ENCODE measurements around the gene BBS5. TPM values are rescaled to one million over a fixed set of nuclear protein-coding genes. Genes with fewer than 3 reads are reported as not detected.

Gene BBS5
- total and polyA plus RNA-seq, 7 donors, result 3.7 to 12.3 (median 9.0) TPM

DNA sequence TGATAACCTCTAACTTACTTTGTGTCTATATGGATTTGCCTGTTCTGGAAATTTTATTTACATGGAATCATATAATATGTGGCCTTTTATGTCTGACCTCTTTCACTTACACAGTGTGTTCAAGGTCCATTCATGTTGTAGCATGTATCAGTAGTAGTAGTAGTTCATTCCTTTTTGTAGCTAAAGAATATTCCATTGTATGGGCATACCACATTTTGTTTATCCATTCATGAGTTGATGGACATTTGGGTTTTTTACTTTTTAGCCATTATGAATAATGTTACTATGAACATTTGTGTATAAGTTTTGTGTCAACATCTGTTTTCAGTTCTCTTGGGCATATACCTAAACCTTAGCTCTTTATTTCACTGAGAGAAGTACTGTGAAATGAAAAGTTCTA lies 11.5 kb downstream of the BBS5 start:
- DNase-seq (no peak), ATAC-seq (no peak)
- no peaks in the 10 kb centered on the region for H3K27me3 ChIP-seq (ENCODE audit: insufficient read depth in 3 of 3, low read length in 2 of 3)
- TF ChIP-seq, protein P1, sequence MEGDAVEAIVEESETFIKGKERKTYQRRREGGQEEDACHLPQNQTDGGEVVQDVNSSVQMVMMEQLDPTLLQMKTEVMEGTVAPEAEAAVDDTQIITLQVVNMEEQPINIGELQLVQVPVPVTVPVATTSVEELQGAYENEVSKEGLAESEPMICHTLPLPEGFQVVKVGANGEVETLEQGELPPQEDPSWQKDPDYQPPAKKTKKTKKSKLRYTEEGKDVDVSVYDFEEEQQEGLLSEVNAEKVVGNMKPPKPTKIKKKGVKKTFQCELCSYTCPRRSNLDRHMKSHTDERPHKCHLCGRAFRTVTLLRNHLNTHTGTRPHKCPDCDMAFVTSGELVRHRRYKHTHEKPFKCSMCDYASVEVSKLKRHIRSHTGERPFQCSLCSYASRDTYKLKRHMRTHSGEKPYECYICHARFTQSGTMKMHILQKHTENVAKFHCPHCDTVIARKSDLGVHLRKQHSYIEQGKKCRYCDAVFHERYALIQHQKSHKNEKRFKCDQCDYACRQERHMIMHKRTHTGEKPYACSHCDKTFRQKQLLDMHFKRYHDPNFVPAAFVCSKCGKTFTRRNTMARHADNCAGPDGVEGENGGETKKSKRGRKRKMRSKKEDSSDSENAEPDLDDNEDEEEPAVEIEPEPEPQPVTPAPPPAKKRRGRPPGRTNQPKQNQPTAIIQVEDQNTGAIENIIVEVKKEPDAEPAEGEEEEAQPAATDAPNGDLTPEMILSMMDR (IDR thresholded peaks at IDR 0.05), result no peak
- peaks cover 10% of the 10 kb centered on the region for H3K4me1 ChIP-seq
- peaks cover 0 to 25% of the 10 kb centered on the region in 2 donors for H3K36me3 ChIP-seq (ENCODE audit: insufficient read depth in 1 of 2, low read depth in 1 of 2)
- no peak overlapping the region for H3K4me3 ChIP-seq
- intact Hi-C loops (cut with DNase I), result no loop called here
- H3K27ac ChIP-seq, result no peak overlapping the region
- no peaks in the 10 kb centered on the region for H3K9me3 ChIP-seq

DNA sequence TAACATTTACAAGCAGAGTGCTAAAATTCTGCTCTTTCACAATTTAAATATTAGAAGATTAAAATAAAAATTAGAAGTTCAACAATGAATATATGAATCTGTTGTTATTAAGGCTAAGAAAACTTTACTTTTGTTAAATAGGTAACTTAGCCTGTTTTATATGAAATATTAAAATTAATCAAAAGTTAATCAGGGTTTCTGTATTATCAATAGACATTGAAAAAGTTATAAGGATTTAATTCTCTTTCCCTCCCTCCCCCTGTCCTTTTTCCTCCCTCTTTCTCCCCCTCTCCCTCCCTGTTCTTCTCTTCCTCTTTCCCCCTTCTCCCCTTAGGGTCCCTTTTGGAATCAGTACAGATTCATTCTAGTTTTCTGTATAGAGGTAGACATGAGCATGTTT lies 12.1 kb downstream of the BBS5 start:
- H3K9me3 ChIP-seq, result no peaks in the 10 kb centered on the region
- peaks cover 0 to 25% of the 10 kb centered on the region in 2 donors for H3K36me3 ChIP-seq (ENCODE audit: insufficient read depth in 1 of 2, low read depth in 1 of 2)
- intact Hi-C loops (cut with DNase I), result no loop called here
- TF ChIP-seq, protein P1 (IDR thresholded peaks at IDR 0.05), result no peak
- H3K4me1 ChIP-seq, result peaks cover 11% of the 10 kb centered on the region
- ATAC-seq (no peak), DNase-seq (no peak)
- no peak overlapping the region for H3K4me3 ChIP-seq
- no peak overlapping the region for H3K27ac ChIP-seq
- no peaks in the 10 kb centered on the region for H3K27me3 ChIP-seq (ENCODE audit: insufficient read depth in 3 of 3, low read length in 2 of 3)

DNA sequence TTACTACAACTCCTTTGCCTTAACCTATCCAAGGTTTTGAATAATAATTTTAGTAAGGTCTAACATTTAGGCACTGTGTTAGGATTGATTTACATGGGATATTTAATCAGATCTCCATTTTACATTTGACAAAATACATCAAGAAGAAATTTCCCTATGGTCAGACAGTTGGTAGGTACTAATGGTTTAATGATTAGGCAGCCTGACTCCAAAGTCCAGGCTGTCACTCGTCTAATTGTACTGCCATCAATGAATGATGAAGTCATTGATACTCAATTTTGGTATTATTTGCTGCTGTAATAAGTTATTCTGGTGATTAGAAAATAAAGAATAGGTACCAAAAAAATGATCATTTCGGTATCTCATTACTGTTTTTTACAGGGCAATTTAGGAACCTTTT lies 14.1 kb downstream of the BBS5 start:
- Histone ChIP-seq H3K36me3 (ENCODE audit: insufficient read depth in 1 of 2, low read depth in 1 of 2) (peaks cover 0 to 21% of the 10 kb centered on the region in 2 donors), H3K27ac (peak overlapping the region; percentile 81), H3K9me3 (no peaks in the 10 kb centered on the region), H3K4me1 (peaks cover 11% of the 10 kb centered on the region), H3K27me3 (ENCODE audit: insufficient read depth in 3 of 3, low read length in 2 of 3) (no peaks in the 10 kb centered on the region), H3K4me3 (no peak overlapping the region)
- no peak for DNase-seq
- intact Hi-C loops (cut with DNase I), result no loop called here
- ATAC-seq, result no peak
- TF ChIP-seq, protein P1 (IDR thresholded peaks at IDR 0.05), result no peak
- WGBS, 3 donors, result 88 to 92% (median 91%) methylated on average over 2 of the region's 2 CpGs

GRCh38 chr2:169495310-169495928 lies 16.1 kb downstream of the BBS5 start:
- intact Hi-C loops (cut with DNase I), result no loop called here
- no peak for DNase-seq
- Histone ChIP-seq H3K27me3 (ENCODE audit: insufficient read depth in 3 of 3, low read length in 2 of 3) (no peaks in the 10 kb centered on the region), H3K4me3 (peak overlapping the region; percentile 41), H3K36me3 (ENCODE audit: insufficient read depth in 1 of 2, low read depth in 1 of 2) (peaks cover 3 to 21% of the 10 kb centered on the region in 2 donors), H3K4me1 (peaks cover 11% of the 10 kb centered on the region), H3K9me3 (no peaks in the 10 kb centered on the region), H3K27ac (peak overlapping the region; percentile 81)
- peak; percentile 83 to 97 (median 96) for ATAC-seq
- TF ChIP-seq, protein P1 (IDR thresholded peaks at IDR 0.05), result no peak
- WGBS, 3 donors, result 65 to 76% (median 65%) methylated on average over 5 of the region's 5 CpGs

GRCh38 chr2:169504651-169505050 lies 25.4 kb downstream of the BBS5 start:
- Histone ChIP-seq H3K9me3 (no peaks in the 10 kb centered on the region), H3K4me3 (no peak overlapping the region), H3K27me3 (ENCODE audit: insufficient read depth in 3 of 3, low read length in 2 of 3) (no peaks in the 10 kb centered on the region), H3K36me3 (ENCODE audit: insufficient read depth in 1 of 2, low read depth in 1 of 2) (peaks cover 3 to 33% of the 10 kb centered on the region in 2 donors), H3K4me1 (peaks cover 6% of the 10 kb centered on the region), H3K27ac (no peak overlapping the region)
- intact Hi-C loops (cut with DNase I), result no loop called here
- 99 to 100% (median 100%) methylated on average over 17 to 19 of the region's 19 CpGs for WGBS, 3 donors
- TF ChIP-seq, protein P1 (IDR thresholded peaks at IDR 0.05), result no peak
- DNase-seq (no peak), ATAC-seq (no peak)
